GM18951 (cell line): ENCODE data around the gene SFT2D2.

ENCODE experiments used
- POLR2A ChIP-seq: IDR thresholded peaks from 4 replicates; pipeline ENCODE4 v1.6.1; 2011; ENCODE audit warnings: mild to moderate bottlenecking; ENCODE audit not compliant: insufficient read length, insufficient read depth; ENCODE audit errors: extremely low read depth
- in situ Hi-C: fragments of 300-500 bp; cut with MboI; formaldehyde crosslinking; loops from one replicate; pipeline ENCODE4 v1.12.0; 2022; ENCODE audit warnings: low sequenced_read_pairs, mixed read lengths, inconsistent platforms; ENCODE audit not compliant: unreplicated experiment

SFT2D2 gene

DNA sequence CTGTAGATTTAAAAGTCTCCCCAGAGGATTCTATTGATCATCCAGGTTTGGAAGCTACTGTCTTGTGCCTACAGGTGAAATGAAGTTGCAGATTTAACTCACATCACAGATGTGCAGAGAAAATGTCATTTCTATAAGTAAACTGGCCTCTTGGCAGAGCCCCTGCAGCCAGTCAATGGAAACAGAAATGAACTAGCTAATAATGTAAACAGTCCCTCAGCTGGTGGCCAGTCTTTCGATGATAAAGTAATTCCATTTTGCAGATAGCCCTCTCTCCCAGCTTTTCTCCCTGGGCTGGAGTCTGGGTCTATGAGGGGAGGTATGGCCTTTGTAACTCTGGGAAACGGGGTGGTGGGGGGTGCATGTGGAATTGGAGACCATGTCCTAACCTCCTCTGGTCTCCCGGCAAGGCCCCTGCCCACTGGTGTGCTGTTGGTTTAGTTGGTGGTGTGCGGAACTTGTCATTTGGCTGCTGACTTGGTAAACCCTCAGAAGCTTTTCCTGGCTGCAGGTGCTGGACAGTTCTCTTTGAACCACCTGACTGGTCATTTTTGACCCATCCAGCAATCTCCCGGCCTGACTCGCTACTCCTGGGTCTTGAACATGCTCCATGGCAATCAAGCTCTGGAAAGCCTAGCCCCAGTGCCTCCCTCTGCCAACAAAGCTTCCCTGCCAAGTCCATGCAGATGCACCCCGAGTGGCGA, 69.8 kb downstream of the SFT2D2 start:
- in situ Hi-C loops: no loop called here
- TF ChIP-seq POLR2A: no peak

DNA sequence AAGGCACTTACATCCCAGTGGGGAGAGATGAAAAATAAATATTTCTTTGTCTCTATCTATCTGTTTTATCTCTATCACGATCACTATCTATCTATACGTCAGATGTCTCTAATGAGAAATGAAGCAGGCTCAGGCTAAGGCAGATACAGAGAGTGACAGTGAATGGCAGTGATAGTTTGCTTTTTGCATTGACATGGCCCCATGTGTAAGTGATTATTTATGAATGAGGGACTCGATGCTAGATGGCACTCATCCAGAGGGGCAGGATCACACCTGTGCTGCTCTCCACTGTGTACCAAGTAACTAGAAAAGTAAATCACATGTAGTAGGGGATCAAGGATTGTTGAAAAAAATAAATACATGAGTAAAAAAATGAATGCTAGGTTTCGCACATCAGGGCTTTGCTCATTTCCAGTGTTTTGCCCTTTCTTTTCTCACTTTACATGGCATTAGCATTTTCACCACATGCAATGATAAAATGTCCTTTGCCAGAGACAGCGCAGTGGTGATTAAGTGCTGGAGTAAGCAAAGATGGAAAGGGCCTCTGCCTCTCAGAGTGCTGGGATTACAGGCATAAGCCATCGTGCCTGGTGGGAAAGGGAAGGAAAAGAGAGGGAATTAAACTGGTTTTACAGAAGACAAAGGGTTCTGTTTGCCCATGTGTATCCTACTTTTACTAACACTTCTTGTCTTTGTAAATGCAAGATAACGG, 71.4 kb downstream of the SFT2D2 start:
- in situ Hi-C loops: no loop called here
- TF ChIP-seq POLR2A: no peak

DNA sequence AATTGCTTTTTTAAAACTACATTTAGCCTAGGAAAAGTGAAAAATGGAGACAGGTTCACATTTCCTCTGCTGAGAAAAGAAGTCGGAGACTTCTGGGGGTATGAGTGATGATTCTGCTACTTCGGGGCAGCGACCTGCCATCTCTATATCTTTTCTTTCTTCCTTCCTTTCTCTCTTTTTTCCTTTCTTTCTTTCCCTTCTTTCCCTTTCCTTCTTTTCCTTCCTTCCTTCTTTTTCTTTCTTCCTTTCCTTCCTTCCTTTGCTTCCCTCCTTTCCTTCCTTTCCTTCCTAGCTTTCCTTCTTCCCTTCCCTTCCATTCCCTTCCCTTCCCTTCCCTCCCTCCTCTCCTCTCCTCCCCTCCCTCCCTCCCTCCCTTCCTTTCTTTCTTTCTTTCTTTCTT, 72.6 kb downstream of the SFT2D2 start:
- no peak for TF ChIP-seq POLR2A
- in situ Hi-C loops: no loop called here

DNA sequence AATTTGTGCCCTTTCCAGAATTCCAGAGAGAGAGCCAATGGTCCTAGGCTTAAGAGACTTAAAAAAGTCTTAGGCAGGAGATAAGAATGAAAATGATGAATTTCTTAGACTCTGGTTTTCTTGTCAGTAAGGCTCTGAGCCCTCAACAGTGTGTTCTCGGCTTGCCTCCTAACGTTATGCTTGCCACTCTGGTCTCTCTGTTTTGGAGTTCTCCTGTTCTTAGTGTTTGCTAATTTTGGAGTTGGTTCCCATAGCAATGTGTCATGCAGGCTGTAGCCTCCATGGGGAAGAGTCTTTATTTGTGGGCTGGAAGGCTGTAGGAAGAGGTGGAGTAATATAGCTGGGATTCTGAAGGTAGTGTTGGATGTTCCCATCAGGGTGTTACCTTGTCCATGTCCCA, 74.8 kb downstream of the SFT2D2 start:
- in situ Hi-C loops: no loop called here
- TF ChIP-seq POLR2A: no peak

DNA sequence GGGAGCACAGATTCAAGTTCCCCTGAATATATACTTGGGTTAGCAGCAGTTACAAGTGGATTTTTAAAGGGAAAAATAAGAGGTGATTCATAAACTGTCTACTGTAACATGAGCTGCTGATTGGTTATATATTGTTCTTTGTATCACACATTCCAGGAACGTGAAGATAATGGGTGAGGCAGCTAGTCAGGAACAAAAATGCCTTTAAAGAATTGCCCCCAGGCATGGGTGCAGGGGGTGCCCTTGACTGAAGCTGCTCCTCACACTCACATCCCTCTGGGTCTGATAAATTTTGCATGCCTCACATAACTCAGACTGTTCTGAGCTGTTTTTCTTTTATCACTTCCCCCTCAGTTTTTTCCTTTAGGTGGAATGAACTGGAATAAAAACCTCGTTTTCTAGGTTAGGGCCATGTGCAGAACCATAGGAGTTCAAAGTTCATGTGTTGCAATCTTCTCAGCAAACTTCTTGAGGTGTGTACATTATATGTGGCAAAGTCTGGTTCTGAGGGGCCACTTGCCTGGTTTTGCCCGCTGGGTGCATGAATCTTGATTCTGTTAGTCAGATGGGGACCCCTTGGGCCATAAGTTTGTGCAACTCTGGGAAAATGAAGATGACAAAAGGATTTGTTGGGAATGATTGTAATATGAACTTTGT, 76.0 kb downstream of the SFT2D2 start:
- TF ChIP-seq POLR2A: no peak
- in situ Hi-C loops: no loop called here
